Mucosa of rectum (tissue), 2 donors: Measurements from ENCODE around the gene HTR1B.

ENCODE experiments used
- H3K27ac ChIP-seq, 2 donors: one replicate each; pipeline ENCODE4 v1.7.0; 2013; ENCODE audit warnings: inconsistent platforms in 2 of 2, low read depth in 2 of 2, low read length in 2 of 2
- H3K27me3 ChIP-seq, 2 donors: one replicate each; pipeline ENCODE4 v1.7.0; 2013; ENCODE audit warnings: low read length in 2 of 2; ENCODE audit not compliant: control insufficient read depth in 2 of 2, insufficient read depth in 2 of 2
- H3K36me3 ChIP-seq, 2 donors: one replicate each; pipeline ENCODE4 v1.7.0; 2013; ENCODE audit warnings: low read length in 2 of 2; ENCODE audit not compliant: control insufficient read depth in 2 of 2, insufficient read depth in 2 of 2
- H3K4me1 ChIP-seq, 2 donors: one replicate each; pipeline ENCODE4 v1.7.0; 2013; ENCODE audit warnings: low read length in 2 of 2, mild to moderate bottlenecking in 1 of 2; ENCODE audit not compliant: control insufficient read depth in 2 of 2, insufficient read depth in 2 of 2
- H3K4me3 ChIP-seq, 2 donors: one replicate each; pipeline ENCODE4 v1.7.0; 2013; ENCODE audit warnings: low read length in 2 of 2
- H3K9ac ChIP-seq, 2 donors: one replicate each; pipeline ENCODE4 v1.7.0; 2013; ENCODE audit warnings: low read length in 2 of 2, low read depth in 1 of 2, mild to moderate bottlenecking in 1 of 2
- H3K9me3 ChIP-seq, 2 donors: one replicate each; pipeline ENCODE4 v1.7.0; 2013; ENCODE audit warnings: low read length in 2 of 2; ENCODE audit not compliant: control insufficient read depth in 2 of 2
- donor health status: healthy.
- donor health status: Normal muscosa, but diverticular disease.

HTR1B gene

GRCh38 chr6:77468939-77469338 is 5.6 kb upstream of the HTR1B start:
- no peak overlapping the region for H3K4me3 ChIP-seq

GRCh38 chr6:77466451-77467437 is 3.5 kb upstream of the HTR1B start:
- Histone ChIP-seq H3K27ac (no peak overlapping the region), H3K9ac (peak overlapping the region in 1 of 2 donors; percentile 26), H3K4me3 (peak overlapping the region; percentile 61 to 71), H3K4me1 (no peaks in the 10 kb centered on the region), H3K27me3 (peaks cover 40 to 46% of the 10 kb centered on the region in 2 donors), H3K9me3 (no peaks in the 10 kb centered on the region), H3K36me3 (no peaks in the 10 kb centered on the region)

More at GRCh38 chr6:77468939-77469338, 5.6 kb upstream of the HTR1B start:
- no peaks in the 10 kb centered on the region for H3K9me3 ChIP-seq
- H3K27me3 ChIP-seq: peaks cover 24 to 26% of the 10 kb centered on the region in 2 donors
- H3K27ac ChIP-seq: no peak overlapping the region
- no peak overlapping the region for H3K9ac ChIP-seq
- H3K36me3 ChIP-seq: no peaks in the 10 kb centered on the region
- H3K4me1 ChIP-seq: no peaks in the 10 kb centered on the region

- Histone ChIP-seq H3K27me3 (peaks cover 42 to 48% of the 10 kb centered on the region in 2 donors), H3K27ac (no peak overlapping the region), H3K4me3 (peak overlapping the region; percentile 61 to 71), H3K9ac (peak overlapping the region in 1 of 2 donors; percentile 26), H3K4me1 (no peaks in the 10 kb centered on the region), H3K36me3 (no peaks in the 10 kb centered on the region), H3K9me3 (no peaks in the 10 kb centered on the region)
Measured at GRCh38 chr6:77466055-77466450, 2.8 kb upstream of the HTR1B start.

- H3K4me1 ChIP-seq: no peaks in the 10 kb centered on the region
- peaks cover 42 to 48% of the 10 kb centered on the region in 2 donors for H3K27me3 ChIP-seq
Measured at GRCh38 chr6:77464495-77464867, 1.2 kb upstream of the HTR1B start.

GRCh38 chr6:77463861-77464494 is 687 bp upstream of the HTR1B start:
- Histone ChIP-seq H3K27me3 (peaks cover 42 to 48% of the 10 kb centered on the region in 2 donors), H3K9me3 (no peaks in the 10 kb centered on the region), H3K4me1 (no peaks in the 10 kb centered on the region), H3K4me3 (peak overlapping the region; percentile 8 to 53), H3K36me3 (no peaks in the 10 kb centered on the region), H3K27ac (no peak overlapping the region), H3K9ac (no peak overlapping the region)

More at GRCh38 chr6:77464495-77464867, 1.2 kb upstream of the HTR1B start:
- no peak overlapping the region for H3K9ac ChIP-seq
- H3K36me3 ChIP-seq: no peaks in the 10 kb centered on the region
- no peaks in the 10 kb centered on the region for H3K9me3 ChIP-seq
- peak overlapping the region in 1 of 2 donors; percentile 53 for H3K4me3 ChIP-seq
- H3K27ac ChIP-seq: no peak overlapping the region

GRCh38 chr6:77462359-77463307 is 658 bp downstream of the HTR1B start:
- H3K27ac ChIP-seq: no peak overlapping the region
- H3K9ac ChIP-seq: no peak overlapping the region
- no peaks in the 10 kb centered on the region for H3K9me3 ChIP-seq
- H3K4me3 ChIP-seq: peak overlapping the region; percentile 8 to 57
- H3K36me3 ChIP-seq: no peaks in the 10 kb centered on the region
- no peaks in the 10 kb centered on the region for H3K4me1 ChIP-seq
- H3K27me3 ChIP-seq: peaks cover 42 to 48% of the 10 kb centered on the region in 2 donors

- no peak overlapping the region for H3K27ac ChIP-seq
- peaks cover 39 to 47% of the 10 kb centered on the region in 2 donors for H3K27me3 ChIP-seq
- H3K4me3 ChIP-seq: no peak overlapping the region
- H3K36me3 ChIP-seq: no peaks in the 10 kb centered on the region
- no peaks in the 10 kb centered on the region for H3K4me1 ChIP-seq
- H3K9me3 ChIP-seq: no peaks in the 10 kb centered on the region
- H3K9ac ChIP-seq: no peak overlapping the region
Measured at GRCh38 chr6:77461796-77462195, 1.5 kb downstream of the HTR1B start.

- Histone ChIP-seq H3K9me3 (no peaks in the 10 kb centered on the region), H3K4me1 (no peaks in the 10 kb centered on the region), H3K36me3 (no peaks in the 10 kb centered on the region), H3K4me3 (no peak overlapping the region), H3K9ac (no peak overlapping the region), H3K27ac (no peak overlapping the region), H3K27me3 (peaks cover 14 to 17% of the 10 kb centered on the region in 2 donors)
Measured at GRCh38 chr6:77458421-77458820, 4.9 kb downstream of the HTR1B start.

GRCh38 chr6:77457720-77458349 is 5.5 kb downstream of the HTR1B start:
- no peak overlapping the region for H3K4me3 ChIP-seq
- peaks cover 11 to 12% of the 10 kb centered on the region in 2 donors for H3K27me3 ChIP-seq
- no peak overlapping the region for H3K9ac ChIP-seq
- H3K36me3 ChIP-seq: no peaks in the 10 kb centered on the region
- no peaks in the 10 kb centered on the region for H3K9me3 ChIP-seq
- H3K4me1 ChIP-seq: no peaks in the 10 kb centered on the region
- no peak overlapping the region for H3K27ac ChIP-seq
